Astrocyte (in vitro differentiated cells and primary cell): Measurements from ENCODE around the gene HERPUD1.

Experiments
- CTCF ChIP-seq: IDR thresholded peaks from 2 replicates; pipeline ENCODE4 v1.5.1; 2011; ENCODE audit warnings: low read depth, mild to moderate bottlenecking, inconsistent platforms, low read length, moderate library complexity; ENCODE audit not compliant: insufficient read depth
- EZH2 ChIP-seq: IDR thresholded peaks from 2 replicates; pipeline ENCODE4 v1.6.1; 2012; ENCODE audit warnings: mild to moderate bottlenecking, low read length, inconsistent platforms; ENCODE audit not compliant: insufficient read depth

GRCh38 chr16:56983211-56983751 lies 51.3 kb downstream of the HERPUD1 start:
- TF ChIP-seq EZH2 (no peak), CTCF (no peak)
